Neuron (in vitro differentiated cells): ENCODE measurements around the gene SH3BP2.
A peak's percentile ranks its signal among the peaks of the same experiment; 100 is the strongest.

Source experiments
- H2AFZ ChIP-seq: one replicate; pipeline ENCODE4 v1.6.1; 2013; ENCODE audit warnings: low read depth, mild to moderate bottlenecking, inconsistent platforms, low read length, moderate library complexity
- H3K27me3 ChIP-seq: one replicate; pipeline ENCODE4 v1.6.1; 2013; ENCODE audit warnings: low read length; ENCODE audit not compliant: insufficient read depth
- H3K36me3 ChIP-seq: one replicate; pipeline ENCODE4 v1.6.1; 2013; ENCODE audit warnings: low read length; ENCODE audit not compliant: insufficient read depth
- H3K4me1 ChIP-seq: one replicate; pipeline ENCODE4 v1.6.1; 2013; ENCODE audit warnings: low read length; ENCODE audit not compliant: insufficient read depth
- H3K4me3 ChIP-seq: 2 replicates; pipeline ENCODE4 v1.5.1; 2013; ENCODE audit warnings: mild to moderate bottlenecking, low read length, moderate library complexity
- H3K9me3 ChIP-seq: one replicate; pipeline ENCODE4 v1.6.1; 2013; ENCODE audit warnings: low read length

Gene SH3BP2

DNA sequence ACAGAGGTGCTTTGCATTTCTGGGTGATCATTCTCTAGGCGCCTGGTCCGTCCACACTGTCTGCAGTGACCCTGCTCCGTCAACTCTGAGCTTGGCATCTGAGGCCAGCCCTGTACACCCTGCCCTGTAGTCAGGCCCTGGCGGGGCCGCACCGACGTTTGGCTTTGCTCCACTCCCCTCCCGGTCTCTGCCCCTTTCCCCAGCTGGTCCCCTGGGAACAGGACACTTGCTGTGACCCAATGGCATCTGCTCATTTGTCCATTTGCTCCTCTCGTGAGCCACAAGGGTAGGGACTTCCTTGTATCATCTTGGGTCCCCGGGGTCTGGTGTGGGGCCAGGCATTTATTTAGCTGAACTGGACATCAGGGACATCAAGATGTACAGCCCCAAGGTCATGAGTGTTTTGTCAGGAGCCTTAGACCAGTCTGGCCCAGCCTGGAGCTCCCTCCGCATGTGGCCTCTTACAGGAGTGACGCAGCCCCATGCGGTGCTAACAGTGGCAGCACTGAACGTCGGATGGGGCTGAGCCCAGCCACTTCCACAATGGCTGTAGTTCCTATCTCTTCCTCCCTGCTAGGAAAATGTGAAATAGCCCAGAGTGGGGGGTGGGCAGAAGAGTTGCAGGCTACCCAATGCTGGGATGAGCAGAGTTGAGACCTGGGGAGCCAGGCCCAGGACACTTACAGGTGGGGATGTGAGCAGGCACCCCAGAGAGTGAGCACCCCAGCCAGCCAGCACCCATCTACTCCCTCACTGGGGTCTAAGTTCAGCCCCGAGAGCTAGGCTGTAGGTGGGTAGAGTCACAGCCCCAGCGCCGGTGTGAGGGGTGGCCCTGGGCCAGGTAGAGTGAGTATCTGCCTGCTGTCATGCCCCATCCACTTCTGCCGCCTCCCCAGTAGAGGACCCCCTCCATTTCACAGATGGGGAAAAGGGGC, 2.0 kb upstream of the SH3BP2 start:
- peaks cover 15% of the 10 kb centered on the region for H3K27me3 ChIP-seq
- H3K9me3 ChIP-seq = no peaks in the 10 kb centered on the region
- H3K4me1 ChIP-seq = peaks cover 16% of the 10 kb centered on the region
- no peak overlapping the region for H2AFZ ChIP-seq
- H3K4me3 ChIP-seq = no peak overlapping the region
- no peaks in the 10 kb centered on the region for H3K36me3 ChIP-seq

DNA sequence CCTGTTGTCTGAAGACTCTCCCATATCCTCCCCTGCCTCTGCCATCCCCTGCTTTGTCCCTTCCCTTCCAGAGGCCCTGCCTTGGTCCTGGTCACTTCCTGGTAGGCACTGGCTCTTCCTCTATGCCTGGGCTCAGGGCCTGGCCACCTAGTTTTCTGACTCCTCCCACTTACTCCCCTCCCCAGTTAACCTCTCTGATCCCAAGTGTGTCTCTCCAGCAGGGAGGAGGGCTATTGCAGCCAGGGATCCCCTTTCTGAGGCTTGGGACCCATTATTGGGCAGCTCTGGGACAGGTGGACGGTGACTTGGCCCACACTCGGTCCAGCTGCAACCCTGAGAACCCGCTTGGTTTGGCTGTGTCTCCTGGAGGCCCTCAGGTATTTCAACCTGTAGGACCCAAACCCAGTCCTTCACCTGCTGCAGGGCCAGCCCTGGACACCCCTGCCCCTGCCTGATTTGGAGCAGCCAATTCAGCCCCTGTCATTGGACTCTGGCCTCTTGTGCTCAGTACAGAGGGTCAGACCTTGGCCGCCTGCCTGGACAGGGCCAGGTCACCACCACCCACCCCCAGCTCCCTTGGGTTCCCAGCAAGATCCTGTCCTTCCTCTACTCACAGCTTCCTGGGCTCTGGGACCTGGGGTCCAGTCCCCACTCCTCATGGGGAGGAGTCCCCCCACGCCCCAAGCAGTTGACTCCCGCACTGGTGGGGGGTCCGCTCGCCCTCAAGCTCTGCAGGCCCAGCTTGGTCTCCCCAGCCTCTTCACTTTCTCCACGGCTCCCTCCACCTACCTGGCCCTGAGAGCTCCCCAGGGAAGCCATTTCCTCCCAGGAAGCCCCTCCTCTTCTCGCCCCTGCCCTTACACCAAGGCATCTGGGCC, 1.1 kb upstream of the SH3BP2 start:
- Histone ChIP-seq H3K4me1 (peaks cover 22% of the 10 kb centered on the region), H3K27me3 (peaks cover 15% of the 10 kb centered on the region), H3K36me3 (no peaks in the 10 kb centered on the region), H2AFZ (no peak overlapping the region), H3K9me3 (no peaks in the 10 kb centered on the region), H3K4me3 (no peak overlapping the region)

DNA sequence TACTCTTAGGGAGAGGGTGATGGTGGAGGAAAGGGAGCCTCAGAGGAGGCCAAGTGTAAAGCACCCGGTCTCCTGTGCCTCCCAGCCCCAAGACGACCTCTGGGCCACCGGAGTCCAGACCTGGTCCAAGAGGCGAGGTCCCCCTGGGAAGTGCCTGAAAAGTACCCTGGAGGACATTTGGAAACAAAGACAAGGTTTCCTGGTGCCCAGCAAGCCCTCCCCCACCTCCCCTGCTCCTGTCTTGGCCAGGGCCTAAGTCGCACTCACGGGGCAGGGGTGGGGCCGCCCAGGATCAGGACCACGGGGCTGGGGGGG, 532 bp upstream of the SH3BP2 start:
- Histone ChIP-seq H3K36me3 (no peaks in the 10 kb centered on the region), H3K4me3 (no peak overlapping the region), H3K9me3 (no peaks in the 10 kb centered on the region), H3K4me1 (peaks cover 22% of the 10 kb centered on the region), H3K27me3 (peaks cover 15% of the 10 kb centered on the region), H2AFZ (no peak overlapping the region)

DNA sequence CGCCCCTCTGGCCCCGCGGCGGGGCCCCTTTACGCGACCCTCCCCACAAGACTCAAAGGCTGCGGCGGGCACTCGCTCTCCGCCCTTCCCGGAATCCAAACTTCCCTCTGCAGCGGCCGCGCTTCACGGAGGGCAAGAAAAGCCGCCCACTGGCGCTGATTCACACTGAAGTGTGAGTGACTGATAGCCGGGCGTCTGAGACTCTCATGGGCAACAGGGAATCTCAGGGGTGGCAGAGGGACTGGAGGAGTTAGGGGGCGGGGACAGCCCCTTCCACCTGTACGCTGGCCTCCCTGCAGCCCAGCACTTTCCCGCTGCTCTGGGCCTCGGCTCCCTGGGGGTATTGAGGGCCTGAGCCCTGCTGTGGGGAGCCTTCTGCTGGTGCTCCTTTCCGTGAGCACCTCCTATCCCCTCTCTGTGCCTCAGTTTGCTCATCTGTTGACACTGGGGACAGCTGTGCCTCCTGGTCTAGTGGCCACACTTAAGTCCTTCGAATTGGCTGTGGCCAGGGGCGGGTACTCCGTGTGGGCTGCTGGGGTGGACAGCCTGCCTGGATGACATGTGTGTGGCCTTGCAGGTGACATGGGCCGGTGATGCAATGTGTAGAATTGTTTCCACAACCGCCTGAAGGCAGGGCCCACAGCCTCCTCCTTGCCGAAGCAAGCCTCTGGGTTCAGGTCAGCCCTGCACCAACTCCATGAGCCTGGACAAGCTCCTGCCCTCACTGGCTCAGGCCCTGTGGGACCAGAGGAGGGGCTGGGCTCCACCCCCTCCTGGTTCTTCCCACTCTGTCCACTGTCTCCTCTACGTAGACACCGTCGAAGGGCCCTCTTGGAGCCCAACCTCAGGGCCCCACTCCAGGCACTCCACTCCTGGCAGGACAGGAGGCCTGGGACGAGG, 951 bp downstream of the SH3BP2 start:
- no peaks in the 10 kb centered on the region for H3K9me3 ChIP-seq
- no peaks in the 10 kb centered on the region for H3K36me3 ChIP-seq
- H3K4me1 ChIP-seq = peaks cover 26% of the 10 kb centered on the region
- no peak overlapping the region for H2AFZ ChIP-seq
- peaks cover 15% of the 10 kb centered on the region for H3K27me3 ChIP-seq
- peak overlapping the region; percentile 27 for H3K4me3 ChIP-seq

DNA sequence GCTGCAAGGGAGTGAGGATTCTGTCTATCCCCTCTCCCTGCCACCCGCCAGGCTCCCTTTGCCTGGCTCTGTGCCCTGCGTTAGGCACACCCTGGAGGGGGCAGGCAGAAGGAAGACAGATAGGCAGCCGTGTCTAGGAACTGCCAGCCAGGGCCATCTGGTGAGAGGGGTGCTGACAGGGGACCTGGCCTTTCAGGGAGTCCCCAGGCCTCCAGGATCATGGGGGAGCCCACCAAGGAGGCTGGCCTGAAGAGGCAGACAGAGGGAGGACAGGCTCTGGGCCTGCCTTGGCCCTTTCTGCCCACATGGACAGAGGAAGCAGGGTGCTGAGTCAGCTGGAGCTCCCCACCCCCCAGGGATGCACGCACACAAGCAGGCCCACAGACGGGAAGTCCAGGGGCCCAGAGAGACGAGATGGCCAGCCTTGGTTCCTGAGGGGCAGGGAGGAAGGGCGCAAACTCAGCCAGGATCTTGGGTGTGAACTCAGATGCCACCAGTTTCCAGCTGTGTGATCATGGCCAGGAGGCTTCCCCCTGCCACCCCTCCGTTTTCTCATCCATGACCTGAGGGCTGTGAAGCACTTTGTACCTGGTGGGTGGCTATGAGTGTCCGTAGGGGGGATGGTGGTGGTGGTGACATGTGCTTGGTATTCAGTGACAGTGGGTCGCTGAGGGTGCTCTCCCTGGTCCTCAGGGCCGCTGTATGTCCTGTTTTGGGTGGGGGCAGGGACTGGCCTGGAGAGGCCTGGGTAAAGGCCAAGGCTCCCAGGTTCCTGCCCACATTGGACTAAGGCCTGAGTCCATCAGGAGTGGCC, 1.8 kb downstream of the SH3BP2 start:
- Histone ChIP-seq H3K4me1 (peaks cover 28% of the 10 kb centered on the region), H3K4me3 (no peak overlapping the region), H2AFZ (no peak overlapping the region), H3K27me3 (peaks cover 15% of the 10 kb centered on the region), H3K9me3 (no peaks in the 10 kb centered on the region), H3K36me3 (no peaks in the 10 kb centered on the region)

DNA sequence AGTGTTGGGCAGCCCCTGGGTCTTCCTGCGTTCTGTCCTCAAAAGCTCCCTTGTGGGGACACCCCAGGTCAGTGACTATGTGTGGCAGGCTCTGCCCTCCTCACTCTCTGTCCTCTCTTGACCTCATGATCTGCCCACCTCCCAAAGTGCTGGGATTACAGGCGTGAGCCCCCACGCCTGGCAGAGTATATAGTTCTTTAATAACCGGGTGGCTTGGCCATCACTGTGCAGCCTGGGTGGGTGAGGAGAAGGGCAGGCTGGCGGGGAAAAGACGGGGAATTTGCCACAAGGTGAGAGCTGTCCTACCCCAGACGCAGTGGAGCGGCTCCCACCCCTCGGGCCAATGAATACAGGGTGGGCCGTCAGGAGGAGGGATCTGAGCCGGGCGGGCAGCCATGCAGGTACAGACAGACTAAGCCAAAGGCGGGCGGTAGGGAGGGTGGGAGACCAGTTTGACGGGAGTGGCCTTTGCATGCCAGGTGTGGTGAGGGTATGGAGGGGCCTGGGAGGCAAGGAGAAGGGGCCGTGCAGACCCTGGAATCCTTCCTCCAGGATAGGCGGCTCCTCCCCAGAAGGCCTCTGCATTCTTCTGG, 2.5 kb downstream of the SH3BP2 start:
- Histone ChIP-seq H3K9me3 (no peaks in the 10 kb centered on the region), H3K4me1 (peaks cover 35% of the 10 kb centered on the region)

DNA sequence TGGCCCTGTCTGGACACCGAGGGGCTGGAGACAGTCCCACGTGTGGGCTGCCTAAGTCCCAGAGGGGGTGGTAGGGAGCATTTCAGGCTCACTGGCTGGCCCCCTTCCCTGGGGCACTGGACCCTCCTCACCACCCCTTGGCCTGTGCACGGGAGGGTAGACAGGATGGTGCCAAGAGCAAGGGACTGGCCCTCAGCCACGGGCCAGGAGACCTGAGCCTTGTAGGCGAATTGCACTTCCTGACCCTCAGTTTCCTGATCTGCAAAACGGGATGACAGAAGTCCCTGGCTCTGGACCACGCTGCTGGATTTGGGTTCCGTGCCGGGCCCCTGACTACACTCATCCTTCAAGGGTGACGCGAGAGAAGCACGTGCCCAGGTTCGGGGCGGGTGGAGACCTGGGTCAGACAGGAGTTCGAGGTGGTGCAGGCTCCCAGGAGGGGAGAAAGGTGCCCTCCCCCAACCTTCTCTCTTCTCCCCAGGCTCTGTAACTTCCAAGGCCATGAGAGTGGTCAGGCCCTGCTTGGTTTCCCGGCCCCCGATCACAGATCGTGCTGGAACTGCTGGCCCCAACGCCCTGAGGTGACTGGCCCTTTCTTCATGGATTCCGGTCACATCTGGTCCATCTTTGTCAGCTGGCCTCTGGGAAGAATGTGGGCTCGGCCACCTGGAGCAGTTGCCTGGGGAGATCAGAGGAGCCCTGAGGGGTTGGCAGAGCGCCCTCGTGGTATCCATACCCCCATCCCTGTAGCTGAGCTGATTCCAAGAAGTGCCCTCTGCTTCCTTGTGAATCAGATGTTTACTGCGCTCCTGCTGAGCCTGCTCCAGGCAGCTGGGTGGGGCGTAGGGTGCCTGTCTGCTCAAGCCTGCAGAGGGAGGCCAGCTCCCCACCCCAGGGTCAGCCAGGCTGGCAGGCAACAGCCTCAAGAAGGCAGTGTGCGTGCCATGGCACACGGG, 3.3 kb downstream of the SH3BP2 start:
- Histone ChIP-seq H2AFZ (no peak overlapping the region), H3K27me3 (peaks cover 15% of the 10 kb centered on the region), H3K9me3 (no peaks in the 10 kb centered on the region), H3K36me3 (no peaks in the 10 kb centered on the region), H3K4me3 (no peak overlapping the region), H3K4me1 (peaks cover 36% of the 10 kb centered on the region)

More for the DNA sequence above, 2.5 kb downstream of the SH3BP2 start:
- H3K36me3 ChIP-seq = no peaks in the 10 kb centered on the region
- H2AFZ ChIP-seq = no peak overlapping the region
- H3K4me3 ChIP-seq = no peak overlapping the region
- peaks cover 15% of the 10 kb centered on the region for H3K27me3 ChIP-seq

DNA sequence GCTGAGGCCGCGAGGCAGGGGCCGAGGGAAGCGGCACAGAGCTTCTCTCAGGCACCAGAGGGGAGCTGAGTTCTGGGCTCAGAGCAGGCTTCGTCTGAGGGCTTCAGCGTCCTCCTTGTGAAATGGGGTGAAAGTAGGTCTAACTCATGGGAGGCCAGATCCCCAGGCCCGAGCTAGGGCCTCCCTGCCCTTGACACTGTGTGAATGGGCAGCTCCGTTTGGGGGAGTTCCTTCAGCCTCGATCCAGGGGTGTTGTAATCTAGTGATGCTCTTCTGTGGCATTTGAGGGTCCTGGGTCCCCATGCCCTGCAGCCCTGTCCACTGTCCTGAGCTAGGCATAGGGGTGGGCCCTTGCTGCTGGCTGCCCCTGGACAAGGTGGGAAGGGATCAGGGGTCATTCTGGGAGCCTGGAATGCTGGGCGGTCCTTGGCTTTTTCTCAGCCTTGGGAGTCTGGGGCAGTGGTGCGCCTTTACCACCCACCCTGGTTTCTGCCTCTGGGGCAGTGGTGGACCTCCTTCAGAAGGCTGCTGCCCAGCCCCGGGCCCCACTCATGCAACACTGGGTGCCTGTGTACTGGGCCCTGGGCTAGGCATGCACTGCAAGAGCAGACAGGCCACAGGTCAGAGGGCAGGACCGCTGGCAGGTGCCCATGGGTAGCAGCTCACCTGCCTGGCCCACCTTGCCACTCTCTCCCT, 4.1 kb downstream of the SH3BP2 start:
- Histone ChIP-seq H2AFZ (no peak overlapping the region), H3K9me3 (no peaks in the 10 kb centered on the region), H3K27me3 (peaks cover 15% of the 10 kb centered on the region), H3K36me3 (no peaks in the 10 kb centered on the region), H3K4me3 (no peak overlapping the region), H3K4me1 (peaks cover 42% of the 10 kb centered on the region)

DNA sequence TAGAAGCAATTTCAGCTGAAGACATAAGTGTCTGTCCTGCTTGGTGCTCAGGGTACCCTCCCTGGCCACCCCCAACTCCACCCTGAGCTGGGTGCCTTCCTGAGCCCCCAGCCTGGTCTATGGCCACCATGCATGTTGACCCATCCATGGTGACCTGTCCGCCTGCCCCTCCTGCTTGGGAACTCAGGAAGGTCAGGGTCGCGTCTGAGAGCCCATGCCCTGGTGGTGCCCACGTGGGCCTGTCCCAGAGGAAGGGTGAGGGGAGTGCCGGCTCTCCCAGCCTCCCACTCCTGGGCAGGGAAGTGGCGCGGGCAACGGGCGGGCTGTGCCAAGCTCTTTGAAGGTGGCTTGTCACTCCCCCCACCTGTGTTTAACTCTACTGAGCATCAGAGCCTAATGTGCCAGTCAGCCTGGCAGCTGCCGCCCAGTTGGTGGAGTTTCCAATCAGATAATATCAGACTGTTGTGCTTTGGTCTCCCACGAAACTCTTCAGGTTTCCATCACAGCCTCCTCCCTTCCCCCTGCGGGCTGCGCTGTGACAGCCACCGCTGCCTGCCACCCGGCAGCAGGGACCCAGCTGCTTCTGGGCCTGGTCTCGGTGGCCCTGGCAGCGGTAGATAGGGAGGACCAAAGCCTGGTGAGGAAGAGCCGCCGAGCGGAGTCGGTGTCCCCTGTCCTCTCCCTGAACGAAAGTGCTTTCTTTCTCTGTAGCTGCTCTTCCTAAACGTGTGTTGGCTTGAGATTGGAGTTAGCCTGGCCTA, 4.8 kb downstream of the SH3BP2 start:
- peaks cover 11% of the 10 kb centered on the region for H3K27me3 ChIP-seq
- H3K4me1 ChIP-seq = peaks cover 42% of the 10 kb centered on the region
- H3K4me3 ChIP-seq = no peak overlapping the region
- H3K36me3 ChIP-seq = no peaks in the 10 kb centered on the region
- no peak overlapping the region for H2AFZ ChIP-seq
- H3K9me3 ChIP-seq = no peaks in the 10 kb centered on the region
